MCF 10A (cell line): ENCODE measurements around the gene USP47. TPM values are rescaled to one million over a fixed set of nuclear protein-coding genes. Genes with fewer than 3 reads are reported as not detected.
A peak's percentile ranks its signal among the peaks of the same experiment; 100 is the strongest.

Experiments used
- BruUV-seq: library from RNA; stranded (reverse); fragments of 400-500 nt; replicated peaks from 2 replicates; lab custom pipeline; 2021; lab: Mats Ljungman, UMichigan
- CTCF ChIA-PET: fragments of 300-600 bp; sonication (Branson Sonifier 250); formaldehyde crosslinking; extraction: SDS; loops from one replicate; lab custom pipeline; 2021; ENCODE audit warnings: antibody characterized with exemption, inconsistent platforms; lab: Yijun Ruan, JAX
- POLR2A ChIA-PET: fragments of 300-600, 350-650 bp; sonication (Branson Sonifier 250); formaldehyde crosslinking; extraction: SDS; loops from one replicate; lab custom pipeline; 2020; ENCODE audit warnings: antibody characterized with exemption, inconsistent platforms; lab: Yijun Ruan, JAX
- DNase-seq: peaks from one replicate; pipeline ENCODE4 v3.0.0-alpha.2; 2018; ENCODE audit not compliant: unreplicated experiment
- H3K27ac Mint-ChIP-seq: one replicate; pipeline ENCODE4 v1.8.0; 2022; ENCODE audit warnings: mild to moderate bottlenecking, low read depth, mixed read lengths; ENCODE audit not compliant: unreplicated experiment
- H3K27me3 Mint-ChIP-seq: one replicate; pipeline ENCODE4 v1.8.0; 2022; ENCODE audit warnings: mixed read lengths; ENCODE audit not compliant: insufficient read depth, unreplicated experiment
- H3K36me3 Mint-ChIP-seq: one replicate; pipeline ENCODE4 v1.8.0; 2022; ENCODE audit warnings: mild to moderate bottlenecking, moderate library complexity, mixed read lengths; ENCODE audit not compliant: insufficient read depth, unreplicated experiment
- H3K4me1 Mint-ChIP-seq: one replicate; pipeline ENCODE4 v1.8.0; 2022; ENCODE audit warnings: mixed read lengths; ENCODE audit not compliant: insufficient read depth, unreplicated experiment
- H3K4me3 Mint-ChIP-seq: one replicate; pipeline ENCODE4 v1.8.0; 2022; ENCODE audit warnings: mild to moderate bottlenecking, moderate library complexity, mixed read lengths; ENCODE audit not compliant: unreplicated experiment
- H3K9me3 Mint-ChIP-seq: one replicate; pipeline ENCODE4 v1.8.0; 2022; ENCODE audit warnings: mixed read lengths; ENCODE audit not compliant: unreplicated experiment
- intact Hi-C: fragments of 100-400 bp; cut with micrococcal nuclease; formaldehyde crosslinking; loops from 2 replicates; pipeline ENCODE4 v1.14.1; 2022
- total RNA-seq: library from RNA; stranded (reverse); gene quantifications from 2 replicates; pipeline ENCODE4 v1.2.3, GENCODE V29; 2022
- TF ChIP-seq, protein P1 (sequence below): fragments of 200-600 bp; IDR thresholded peaks from one replicate; pipeline ENCODE4 v1.8.0; 2022; ENCODE audit warnings: antibody characterized with exemption, mild to moderate bottlenecking; ENCODE audit not compliant: unreplicated experiment

USP47 gene
- total RNA-seq, 1 experiment from 2014 or later, result 41.6 TPM

DNA sequence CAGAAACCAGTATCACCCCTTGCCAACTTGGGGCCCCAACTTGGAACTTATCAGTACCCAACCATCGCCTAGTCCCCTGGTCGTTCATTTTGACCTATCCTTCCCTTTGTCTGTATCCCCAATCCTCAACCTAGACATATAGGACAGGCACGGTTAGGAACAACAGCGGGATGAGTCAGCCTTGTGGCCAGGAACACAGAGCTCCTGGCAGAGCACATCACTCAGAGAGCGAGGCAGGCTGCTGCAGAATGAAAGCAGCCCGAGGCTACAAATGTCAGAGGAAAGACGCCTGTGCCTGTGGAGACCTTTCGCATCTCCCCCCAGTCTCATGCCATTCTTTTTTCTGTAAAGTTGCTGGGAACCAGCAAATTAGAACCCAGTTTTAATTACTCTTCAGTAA, 152.1 kb downstream of the USP47 start:
- DNase-seq, result peak; percentile 93
- Mint-ChIP-seq H3K4me1 (peaks cover 49% of the 10 kb centered on the region), H3K27ac (peak overlapping the region; percentile 84), H3K9me3 (no peaks in the 10 kb centered on the region), H3K36me3 (no peaks in the 10 kb centered on the region), H3K4me3 (peak overlapping the region; percentile 42), H3K27me3 (no peaks in the 10 kb centered on the region)
- intact Hi-C loops, result no loop called here
- ChIA-PET POLR2A (interaction anchor here (0.7 to 2.8 kb wide), 18 partner anchors 9 to 967 kb away, joined by 3 to 20 read pairs (median 4); no protein-coding TSS in a partner anchor), CTCF (interaction anchor here (0.6 to 1.7 kb wide), 7 partner anchors 17 to 967 kb away, joined by 3 to 8 read pairs (median 3); no protein-coding TSS in a partner anchor)
- no TSS peak for BruUV-seq
- TF ChIP-seq, protein P1, sequence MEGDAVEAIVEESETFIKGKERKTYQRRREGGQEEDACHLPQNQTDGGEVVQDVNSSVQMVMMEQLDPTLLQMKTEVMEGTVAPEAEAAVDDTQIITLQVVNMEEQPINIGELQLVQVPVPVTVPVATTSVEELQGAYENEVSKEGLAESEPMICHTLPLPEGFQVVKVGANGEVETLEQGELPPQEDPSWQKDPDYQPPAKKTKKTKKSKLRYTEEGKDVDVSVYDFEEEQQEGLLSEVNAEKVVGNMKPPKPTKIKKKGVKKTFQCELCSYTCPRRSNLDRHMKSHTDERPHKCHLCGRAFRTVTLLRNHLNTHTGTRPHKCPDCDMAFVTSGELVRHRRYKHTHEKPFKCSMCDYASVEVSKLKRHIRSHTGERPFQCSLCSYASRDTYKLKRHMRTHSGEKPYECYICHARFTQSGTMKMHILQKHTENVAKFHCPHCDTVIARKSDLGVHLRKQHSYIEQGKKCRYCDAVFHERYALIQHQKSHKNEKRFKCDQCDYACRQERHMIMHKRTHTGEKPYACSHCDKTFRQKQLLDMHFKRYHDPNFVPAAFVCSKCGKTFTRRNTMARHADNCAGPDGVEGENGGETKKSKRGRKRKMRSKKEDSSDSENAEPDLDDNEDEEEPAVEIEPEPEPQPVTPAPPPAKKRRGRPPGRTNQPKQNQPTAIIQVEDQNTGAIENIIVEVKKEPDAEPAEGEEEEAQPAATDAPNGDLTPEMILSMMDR, result no peak

DNA sequence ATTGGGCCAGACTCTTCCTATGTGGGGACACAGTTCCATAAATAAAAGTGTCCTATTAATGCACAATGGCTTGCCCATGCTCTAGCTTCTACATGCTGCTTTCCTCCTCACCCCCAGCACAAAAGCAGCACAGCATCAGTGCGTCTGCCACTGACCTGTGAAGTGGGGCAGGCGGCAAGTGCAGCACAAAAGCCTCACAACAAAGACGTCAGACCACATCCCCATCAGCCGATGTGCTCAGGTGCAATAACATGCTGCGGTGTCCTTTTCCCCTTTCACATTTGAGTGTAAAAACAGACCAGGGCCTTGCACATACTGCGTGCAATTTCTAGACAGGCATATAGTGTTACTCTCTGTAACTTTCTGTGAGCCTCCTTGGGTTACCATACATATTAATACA, 153.8 kb downstream of the USP47 start:
- Mint-ChIP-seq H3K36me3 (no peaks in the 10 kb centered on the region), H3K4me1 (peaks cover 45% of the 10 kb centered on the region), H3K27ac (no peak overlapping the region), H3K9me3 (no peaks in the 10 kb centered on the region), H3K4me3 (no peak overlapping the region), H3K27me3 (no peaks in the 10 kb centered on the region)
- DNase-seq, result no peak
- TF ChIP-seq, protein P1, result no peak
- no TSS peak for BruUV-seq
- ChIA-PET CTCF (interaction anchor here (0.7 to 1.1 kb wide), 2 partner anchors 29 to 1455 kb away, joined by 3 to 5 read pairs; no protein-coding TSS in a partner anchor), POLR2A (interaction anchor here (1.0 to 1.2 kb wide), 2 partner anchors 49 to 71 kb away, joined by 3 read pairs; no protein-coding TSS in a partner anchor)
- intact Hi-C loops, result no loop called here

DNA sequence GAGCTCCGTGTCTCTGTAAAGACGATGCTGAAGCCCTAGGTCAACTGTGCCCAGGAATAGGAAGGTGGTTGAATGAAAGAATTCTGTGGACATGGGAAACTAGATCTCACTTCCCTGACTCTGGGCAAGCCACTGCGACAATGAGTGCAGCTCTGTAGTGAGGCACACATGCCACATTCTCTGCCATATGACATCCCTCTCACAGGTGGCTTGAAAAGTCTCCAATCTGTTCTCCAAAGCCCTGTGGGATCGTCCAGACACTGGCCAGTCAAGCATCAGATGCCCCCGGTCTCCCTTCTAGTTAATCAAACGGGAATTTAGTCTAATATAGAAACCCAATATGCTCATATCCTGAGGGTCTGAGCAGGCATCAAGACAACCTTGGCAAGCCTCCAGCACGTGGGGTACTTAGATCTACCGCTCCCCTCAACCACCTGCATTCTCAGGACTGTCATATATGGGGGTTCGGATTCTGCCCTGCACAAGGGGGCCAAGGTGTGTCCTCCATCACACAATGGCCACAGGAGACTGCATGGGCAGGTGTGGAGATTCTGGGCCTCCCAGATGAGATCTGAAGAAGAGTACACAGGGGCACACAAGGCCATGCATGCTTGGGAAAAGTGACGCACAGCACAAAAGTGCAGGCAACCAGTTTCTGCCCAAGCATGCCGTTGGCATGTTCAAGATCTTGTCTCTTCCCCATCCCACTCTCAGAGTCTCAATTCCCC, 154.7 kb downstream of the USP47 start:
- Mint-ChIP-seq H3K36me3 (no peaks in the 10 kb centered on the region), H3K9me3 (no peaks in the 10 kb centered on the region), H3K4me3 (no peak overlapping the region), H3K27ac (no peak overlapping the region), H3K27me3 (no peaks in the 10 kb centered on the region), H3K4me1 (peaks cover 39% of the 10 kb centered on the region)
- TF ChIP-seq, protein P1, result no peak
- CTCF ChIA-PET, result interaction anchor here (1.1 kb wide), 1 partner anchor 48 kb away, joined by 3 read pairs; no protein-coding TSS in a partner anchor
- POLR2A ChIA-PET, result interaction anchor here (1.0 to 1.2 kb wide), 2 partner anchors 48 to 70 kb away, joined by 3 read pairs; no protein-coding TSS in a partner anchor
- no peak for DNase-seq
- BruUV-seq, result no TSS peak
- intact Hi-C loops, result no loop called here

DNA sequence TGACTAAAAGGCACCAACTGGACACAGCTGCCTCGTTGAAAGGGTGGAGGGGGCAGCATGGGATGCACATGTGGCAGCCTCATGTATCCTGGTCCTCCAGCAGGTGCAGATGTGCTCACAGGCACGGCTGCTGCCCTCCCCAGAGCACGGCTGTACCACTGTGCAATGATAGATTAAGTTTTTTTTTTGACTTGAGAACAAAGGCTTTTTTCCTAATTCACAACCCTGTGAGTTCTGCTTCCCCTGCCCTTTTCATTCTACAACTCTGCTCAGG, 155.2 kb downstream of the USP47 start:
- TF ChIP-seq, protein P1, result no peak
- POLR2A ChIA-PET, result no interaction called here
- no peaks in the 10 kb centered on the region for H3K27me3 Mint-ChIP-seq
- H3K36me3 Mint-ChIP-seq, result no peaks in the 10 kb centered on the region
- CTCF ChIA-PET, result interaction anchor here (1.1 kb wide), 1 partner anchor 47 kb away, joined by 3 read pairs; no protein-coding TSS in a partner anchor
- BruUV-seq, result no TSS peak
- intact Hi-C loops, result no loop called here
- DNase-seq, result no peak
- no peak overlapping the region for H3K4me3 Mint-ChIP-seq
- peaks cover 34% of the 10 kb centered on the region for H3K4me1 Mint-ChIP-seq
- H3K27ac Mint-ChIP-seq, result no peak overlapping the region
- no peaks in the 10 kb centered on the region for H3K9me3 Mint-ChIP-seq
